DND-41 (cell line): Measurements from ENCODE around the gene PLP2.
"Not testable (repeated sequence)": the region's sequence is repeated elsewhere in the genome, so short reads cannot be mapped to it uniquely, and the experiment has no call there.

Experiments used
- EZH2 ChIP-seq: IDR thresholded peaks from 3 replicates; pipeline ENCODE4 v1.6.1; 2012; ENCODE audit warnings: borderline replicate concordance, low read depth, mild to moderate bottlenecking, moderate library complexity, low read length, inconsistent platforms; ENCODE audit not compliant: severe bottlenecking
- TF ChIP-seq, protein P1 (sequence below): IDR thresholded peaks from 2 replicates; pipeline ENCODE4 v1.5.1; 2012; ENCODE audit warnings: borderline replicate concordance, low read length, moderate library complexity, mild to moderate bottlenecking; ENCODE audit not compliant: poor library complexity, severe bottlenecking; ENCODE audit errors: extremely low read depth

DNA sequence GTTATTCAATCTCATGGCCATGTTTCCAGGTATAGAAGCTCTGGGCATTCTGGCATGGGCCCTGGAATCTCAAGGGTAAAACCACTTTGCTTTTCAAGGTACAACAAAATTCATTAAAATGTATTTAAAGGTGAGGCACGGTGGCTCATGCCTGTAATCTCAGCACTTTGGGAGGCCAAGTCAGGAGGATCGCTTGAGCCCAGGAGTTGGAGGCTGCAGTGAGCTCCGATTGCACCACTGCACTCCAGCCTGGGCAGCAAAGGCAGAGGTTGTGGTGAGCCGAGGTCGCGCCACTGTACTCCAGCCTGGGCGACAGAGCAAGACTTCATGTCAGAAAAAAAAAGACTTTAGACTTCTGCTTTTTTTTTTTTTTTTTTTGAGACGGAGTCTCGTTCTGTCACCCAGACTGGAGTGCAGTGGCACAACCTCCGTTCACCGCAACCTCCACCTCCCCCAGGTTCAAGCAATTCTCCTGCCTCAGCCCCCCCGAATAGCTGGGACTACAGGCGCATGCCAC lies 43.9 kb upstream of the PLP2 start:
- TF ChIP-seq, protein P1, sequence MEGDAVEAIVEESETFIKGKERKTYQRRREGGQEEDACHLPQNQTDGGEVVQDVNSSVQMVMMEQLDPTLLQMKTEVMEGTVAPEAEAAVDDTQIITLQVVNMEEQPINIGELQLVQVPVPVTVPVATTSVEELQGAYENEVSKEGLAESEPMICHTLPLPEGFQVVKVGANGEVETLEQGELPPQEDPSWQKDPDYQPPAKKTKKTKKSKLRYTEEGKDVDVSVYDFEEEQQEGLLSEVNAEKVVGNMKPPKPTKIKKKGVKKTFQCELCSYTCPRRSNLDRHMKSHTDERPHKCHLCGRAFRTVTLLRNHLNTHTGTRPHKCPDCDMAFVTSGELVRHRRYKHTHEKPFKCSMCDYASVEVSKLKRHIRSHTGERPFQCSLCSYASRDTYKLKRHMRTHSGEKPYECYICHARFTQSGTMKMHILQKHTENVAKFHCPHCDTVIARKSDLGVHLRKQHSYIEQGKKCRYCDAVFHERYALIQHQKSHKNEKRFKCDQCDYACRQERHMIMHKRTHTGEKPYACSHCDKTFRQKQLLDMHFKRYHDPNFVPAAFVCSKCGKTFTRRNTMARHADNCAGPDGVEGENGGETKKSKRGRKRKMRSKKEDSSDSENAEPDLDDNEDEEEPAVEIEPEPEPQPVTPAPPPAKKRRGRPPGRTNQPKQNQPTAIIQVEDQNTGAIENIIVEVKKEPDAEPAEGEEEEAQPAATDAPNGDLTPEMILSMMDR = not testable (repeated sequence)
- not testable (repeated sequence) for TF ChIP-seq EZH2
